HG03378 (cell line): ENCODE data around the gene DTX1.

Experiments used
- ATAC-seq: cut with Tn5 transposase; IDR thresholded peaks from one replicate; pipeline ENCODE4 v1.9.1; 2021; ENCODE audit warnings: mild to moderate bottlenecking, moderate library complexity; ENCODE audit not compliant: unreplicated experiment

DTX1 gene

GRCh38 chr12:113070117-113070906 is 13.8 kb downstream of the DTX1 start:
- ATAC-seq, result no peak

GRCh38 chr12:113071135-113072112 is 14.9 kb downstream of the DTX1 start:
- ATAC-seq, result no peak

- no peak for ATAC-seq
Measured at GRCh38 chr12:113072136-113072535, 15.6 kb downstream of the DTX1 start.

- ATAC-seq, result no peak
Measured at GRCh38 chr12:113073586-113073985, 17.1 kb downstream of the DTX1 start.

- peak; percentile 91 for ATAC-seq
Measured at GRCh38 chr12:113075137-113075683, 18.7 kb downstream of the DTX1 start.

GRCh38 chr12:113077057-113077858 is 20.7 kb downstream of the DTX1 start:
- ATAC-seq, result no peak

- no peak for ATAC-seq
Measured at GRCh38 chr12:113077859-113078255, 21.3 kb downstream of the DTX1 start.

GRCh38 chr12:113081873-113082272 is 25.3 kb downstream of the DTX1 start:
- no peak for ATAC-seq

GRCh38 chr12:113082486-113083148 is 26.1 kb downstream of the DTX1 start:
- ATAC-seq, result peak; percentile 63

- ATAC-seq, result no peak
Measured at GRCh38 chr12:113083863-113084435, 27.4 kb downstream of the DTX1 start.

GRCh38 chr12:113086249-113087164 is 30.0 kb downstream of the DTX1 start:
- no peak for ATAC-seq

- no peak for ATAC-seq
Measured at GRCh38 chr12:113087193-113087592, 30.7 kb downstream of the DTX1 start.

GRCh38 chr12:113088037-113088436 is 31.5 kb downstream of the DTX1 start:
- ATAC-seq, result no peak

- ATAC-seq, result no peak
Measured at GRCh38 chr12:113088971-113089756, 32.6 kb downstream of the DTX1 start.

- no peak for ATAC-seq
Measured at GRCh38 chr12:113089839-113090238, 33.3 kb downstream of the DTX1 start.

GRCh38 chr12:113090740-113091139 is 34.2 kb downstream of the DTX1 start:
- ATAC-seq, result no peak

- ATAC-seq, result no peak
Measured at GRCh38 chr12:113091506-113091905, 35.0 kb downstream of the DTX1 start.
